Astrocyte (in vitro differentiated cells and primary cell): Measurements from ENCODE around the gene UBAC1.

Experiments
- CTCF ChIP-seq: IDR thresholded peaks from 2 replicates; pipeline ENCODE4 v1.5.1; 2011; ENCODE audit warnings: low read depth, mild to moderate bottlenecking, inconsistent platforms, low read length, moderate library complexity; ENCODE audit not compliant: insufficient read depth
- EZH2 ChIP-seq: IDR thresholded peaks from 2 replicates; pipeline ENCODE4 v1.6.1; 2012; ENCODE audit warnings: mild to moderate bottlenecking, low read length, inconsistent platforms; ENCODE audit not compliant: insufficient read depth

GRCh38 chr9:135925496-135926133 lies 35.6 kb downstream of the UBAC1 start:
- TF ChIP-seq CTCF = no peak
- TF ChIP-seq EZH2 = no peak
